NCI-H2196 treated with DMSO at 0.1 percent for 48 hours (cell line): ENCODE results near the gene UBALD2.
"Not testable (repeated sequence)": the region's sequence is repeated elsewhere in the genome, so short reads cannot be mapped to it uniquely, and the experiment has no call there.

Source experiments
- DNase-seq: peaks from one replicate; lab custom pipeline; 2025; ENCODE audit not compliant: unreplicated experiment; lab: John Stamatoyannopoulos, UW

UBALD2 gene

DNA sequence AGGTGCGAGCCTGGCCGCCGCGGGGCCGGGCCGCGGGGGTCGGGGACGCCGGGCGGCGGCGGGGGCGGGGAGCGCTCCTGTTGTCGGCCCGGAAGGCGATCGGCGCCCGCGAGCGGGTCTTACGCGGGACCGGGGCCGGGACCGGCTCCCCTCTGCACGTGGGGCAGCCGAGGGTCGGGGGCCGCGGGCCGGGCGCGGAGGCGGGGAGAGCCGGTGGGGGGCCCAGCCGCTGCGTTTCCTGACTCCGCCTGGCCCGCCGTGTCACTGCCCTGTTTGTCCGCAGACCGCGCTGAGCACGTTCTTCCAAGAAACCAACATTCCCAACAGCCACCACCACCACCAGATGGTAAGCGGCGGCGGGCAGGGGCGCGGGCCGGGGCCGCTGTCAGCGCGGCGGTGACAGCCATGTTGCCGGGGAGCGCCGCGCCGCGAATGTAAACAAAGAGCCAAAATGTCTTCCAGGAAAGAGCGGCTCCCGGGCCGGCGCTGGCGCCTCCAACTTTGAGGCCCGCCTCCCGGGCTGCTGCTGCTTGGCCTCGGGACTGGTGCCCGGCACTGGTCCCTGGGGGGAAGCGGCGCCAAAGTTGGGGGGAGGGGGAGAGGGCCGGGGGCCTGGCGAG is 586 bp downstream of the UBALD2 start:
- DNase-seq = no peak

DNA sequence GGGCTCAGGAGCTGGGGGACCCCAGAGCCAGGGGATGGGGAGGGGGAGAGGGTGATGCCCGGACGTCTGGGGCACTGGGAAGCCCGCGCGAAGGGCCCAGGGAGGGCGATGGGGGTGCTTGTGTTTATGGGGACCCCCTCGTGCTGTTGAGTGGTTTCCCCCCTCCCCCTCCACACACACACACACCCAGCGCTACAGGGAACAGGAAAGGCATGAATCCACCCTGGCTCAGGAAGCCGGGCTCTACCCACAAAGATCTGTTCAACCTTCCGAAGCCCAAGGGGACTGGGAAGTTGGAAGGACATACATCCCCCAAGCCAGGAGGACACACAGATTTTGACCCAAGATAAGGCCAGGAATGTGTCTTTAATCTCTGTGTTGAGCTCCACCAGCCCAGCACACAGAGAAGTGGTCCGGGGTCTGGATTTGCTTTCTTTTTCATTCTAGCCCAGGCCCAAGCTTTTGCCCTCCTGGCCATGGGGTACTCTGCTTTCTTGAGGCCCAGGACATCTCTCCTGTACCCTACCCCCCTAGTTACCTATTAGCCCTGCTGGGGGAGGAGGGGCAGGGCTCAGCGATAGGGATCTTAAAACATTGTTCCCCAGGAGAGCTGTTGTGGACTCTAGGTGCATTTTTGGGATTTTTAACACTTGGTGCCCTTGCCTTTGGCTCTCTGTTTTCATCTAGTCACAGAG is 1.2 kb downstream of the UBALD2 start:
- DNase-seq = no peak

DNA sequence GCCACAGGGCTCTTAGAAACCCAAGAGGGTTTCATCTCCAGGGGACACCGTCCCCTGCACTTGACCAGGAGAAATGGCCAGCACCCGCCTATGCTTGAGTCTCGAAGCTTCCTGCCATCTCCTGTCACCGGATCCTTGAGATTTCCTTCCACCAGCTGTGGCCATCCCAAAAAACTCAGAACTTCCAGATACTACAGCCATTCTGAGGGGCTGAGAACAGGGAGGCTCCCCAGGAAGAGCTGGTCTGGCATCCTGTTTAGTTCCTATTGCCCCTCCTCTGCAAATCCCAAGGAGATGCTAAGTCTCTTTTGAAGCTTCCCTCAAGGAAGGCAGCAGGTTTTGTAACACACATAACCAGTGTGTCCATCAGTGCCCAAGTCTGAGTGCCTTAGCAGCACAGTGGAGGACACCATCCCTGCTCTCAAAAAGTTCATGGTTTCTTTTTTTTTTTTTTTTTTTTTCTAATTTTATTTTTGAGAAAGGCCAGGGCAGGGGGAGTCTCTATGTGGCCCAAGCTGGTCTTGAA is 2.0 kb downstream of the UBALD2 start:
- DNase-seq = no peak

DNA sequence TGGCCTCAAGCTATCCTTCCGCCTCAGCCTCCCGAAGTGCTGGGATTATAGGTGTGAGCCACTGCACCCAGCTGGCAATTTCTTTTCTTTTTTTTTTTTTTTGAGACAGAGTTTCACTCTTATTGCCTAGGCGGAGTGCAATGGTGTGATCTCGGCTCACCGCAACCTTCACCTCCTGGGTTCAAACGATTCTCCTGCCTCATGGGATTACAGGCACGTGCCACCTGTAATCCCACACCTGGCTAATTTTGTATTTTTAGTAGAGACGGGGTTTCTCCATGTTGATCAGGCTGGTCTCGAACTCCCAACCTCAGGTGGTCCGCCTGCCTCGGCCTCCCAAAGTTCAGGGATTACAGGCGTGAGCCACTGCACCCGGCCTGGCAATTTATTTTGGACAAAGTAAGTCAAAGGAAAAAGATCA is 2.4 kb downstream of the UBALD2 start:
- not testable (repeated sequence) for DNase-seq

DNA sequence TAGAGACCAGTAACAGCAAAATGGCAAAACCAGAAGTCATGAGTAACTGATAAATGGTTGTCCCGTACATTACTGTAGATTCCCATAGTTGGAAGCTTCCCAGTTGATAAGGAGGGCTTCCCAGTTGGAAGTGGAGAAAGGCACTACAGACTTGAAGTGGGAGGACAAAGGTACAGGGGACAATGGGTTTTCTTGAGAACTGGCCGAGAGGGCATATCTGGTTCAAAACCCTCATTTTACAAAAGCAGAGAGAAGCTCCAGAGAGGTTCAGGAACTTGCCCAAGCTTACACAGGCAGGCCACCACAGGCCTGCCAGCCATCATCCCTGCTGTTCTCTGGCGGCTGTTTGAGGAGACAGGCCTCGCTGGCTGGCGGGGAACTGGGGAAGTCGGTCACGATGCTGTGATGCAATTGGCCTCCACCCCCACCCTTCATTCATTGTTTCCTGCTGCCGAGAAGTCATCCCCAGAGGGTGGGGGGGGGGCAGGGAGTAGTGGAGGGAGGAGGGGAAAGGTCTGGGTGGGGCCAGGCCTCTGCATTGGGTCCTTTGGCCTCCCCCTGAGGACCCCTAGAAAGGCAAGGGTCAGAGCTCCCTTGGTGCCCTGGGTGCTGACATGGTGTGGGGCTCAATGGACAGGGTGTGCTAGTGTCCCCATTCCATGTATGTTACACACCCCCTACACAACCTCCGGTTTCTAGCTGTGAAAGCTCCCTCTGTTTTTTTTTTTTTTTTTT is 3.0 kb downstream of the UBALD2 start:
- DNase-seq = no peak

DNA sequence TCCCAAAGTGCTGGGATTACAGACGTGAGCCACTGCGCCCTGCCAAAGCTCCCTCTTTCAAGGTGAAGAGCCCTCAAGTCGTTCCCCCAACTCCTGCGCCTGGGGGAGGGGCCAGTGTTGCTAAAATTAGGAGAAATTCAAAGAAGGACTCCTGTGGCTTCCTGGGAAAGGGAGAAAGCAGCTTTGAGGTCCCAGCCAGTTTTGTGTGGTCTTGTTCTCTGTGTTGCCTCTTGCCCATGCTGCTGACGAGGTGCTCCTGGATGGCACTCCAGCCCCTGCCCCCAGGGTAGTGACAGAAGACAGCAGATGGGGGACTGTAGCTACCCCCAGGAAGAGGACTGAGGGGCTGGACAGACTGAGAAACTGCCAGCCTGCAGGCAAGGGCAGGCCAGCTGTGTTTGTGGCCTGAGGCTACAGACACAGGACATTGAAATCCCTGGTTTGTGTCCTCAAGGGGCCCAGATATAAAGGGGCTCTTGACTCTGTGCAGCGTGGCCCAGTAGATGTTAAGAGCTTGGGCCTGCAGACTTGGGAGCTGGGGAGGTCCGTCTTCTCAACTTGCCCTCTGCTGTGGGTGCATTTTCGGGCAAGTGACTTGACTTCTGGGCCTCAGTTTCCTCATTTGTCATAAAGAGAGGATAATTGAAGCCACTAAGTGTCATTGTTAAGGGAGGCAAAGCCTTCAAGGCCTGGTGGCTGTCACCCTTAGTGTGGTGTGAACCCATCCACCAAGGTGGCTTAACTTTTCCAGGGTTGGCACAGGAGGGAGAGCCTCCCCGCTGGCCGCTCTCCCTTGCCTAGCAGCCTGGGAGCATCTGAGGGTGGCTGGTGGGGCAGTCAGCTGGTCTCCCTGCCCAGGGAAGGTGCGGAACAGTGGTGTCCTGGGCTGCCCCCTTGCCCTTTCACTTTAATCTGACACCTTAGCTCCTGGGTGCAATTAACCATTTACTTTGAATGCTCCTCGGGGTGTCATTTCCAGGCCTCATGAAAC is 4.1 kb downstream of the UBALD2 start:
- no peak for DNase-seq

DNA sequence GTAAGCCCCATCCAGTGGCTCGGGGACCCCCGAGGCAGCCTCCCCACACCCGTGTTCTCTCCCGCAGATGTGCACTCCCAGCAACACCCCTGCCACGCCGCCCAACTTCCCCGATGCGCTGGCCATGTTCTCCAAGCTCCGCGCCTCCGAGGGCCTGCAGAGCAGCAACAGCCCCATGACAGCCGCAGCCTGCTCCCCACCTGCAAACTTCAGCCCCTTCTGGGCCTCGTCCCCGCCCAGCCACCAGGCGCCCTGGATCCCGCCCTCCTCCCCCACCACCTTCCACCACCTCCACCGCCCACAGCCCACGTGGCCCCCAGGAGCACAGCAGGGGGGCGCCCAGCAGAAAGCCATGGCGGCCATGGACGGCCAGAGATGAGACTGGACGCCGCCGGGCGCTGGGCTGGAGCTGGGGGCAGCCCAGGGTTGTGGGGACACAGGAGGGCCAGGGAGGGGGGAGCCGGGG is 5.0 kb downstream of the UBALD2 start:
- DNase-seq = no peak

DNA sequence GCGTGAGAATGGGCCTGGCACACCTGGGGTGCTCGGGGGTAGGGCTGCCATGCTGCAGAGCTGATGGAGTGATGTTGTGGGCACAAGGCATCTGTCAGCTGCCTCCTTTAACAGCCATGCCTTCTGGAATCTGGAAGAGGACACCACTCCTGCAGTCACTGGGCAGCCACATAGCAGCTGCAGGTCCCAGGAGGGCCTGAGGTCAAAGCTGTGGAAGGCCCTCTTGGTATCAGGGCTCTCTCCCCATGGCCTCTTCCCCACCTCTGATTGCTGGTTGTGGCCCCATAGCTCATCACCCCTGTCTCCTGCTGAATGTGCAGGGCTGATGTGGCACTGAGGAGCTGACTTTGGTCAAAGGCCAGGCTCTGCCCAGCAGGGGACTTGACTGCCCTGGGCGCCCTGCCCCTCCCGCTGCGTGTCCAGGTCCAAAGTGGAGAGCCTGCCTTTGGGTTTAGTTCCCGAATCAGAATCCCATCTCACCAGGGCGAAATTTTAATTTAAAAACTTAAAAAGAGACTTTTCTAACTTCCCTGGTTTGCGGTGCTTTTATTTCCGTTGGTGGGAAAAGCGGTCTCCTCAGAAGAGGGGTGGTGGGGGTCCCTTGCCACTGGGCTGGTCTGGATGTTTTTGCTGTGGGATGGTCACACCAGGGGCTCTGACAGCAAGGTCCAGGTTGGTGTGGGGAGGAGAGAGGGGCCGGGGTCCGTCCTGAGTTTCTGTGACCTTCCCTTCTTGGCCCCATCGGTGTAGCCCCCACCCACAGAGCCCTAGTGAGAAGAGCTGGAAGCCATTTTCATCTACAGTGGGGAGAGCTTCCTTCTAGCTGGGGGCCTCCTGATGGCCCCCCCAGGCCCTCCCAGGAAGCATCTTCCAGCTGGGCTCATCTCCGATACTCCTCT is 5.9 kb downstream of the UBALD2 start:
- DNase-seq = no peak

DNA sequence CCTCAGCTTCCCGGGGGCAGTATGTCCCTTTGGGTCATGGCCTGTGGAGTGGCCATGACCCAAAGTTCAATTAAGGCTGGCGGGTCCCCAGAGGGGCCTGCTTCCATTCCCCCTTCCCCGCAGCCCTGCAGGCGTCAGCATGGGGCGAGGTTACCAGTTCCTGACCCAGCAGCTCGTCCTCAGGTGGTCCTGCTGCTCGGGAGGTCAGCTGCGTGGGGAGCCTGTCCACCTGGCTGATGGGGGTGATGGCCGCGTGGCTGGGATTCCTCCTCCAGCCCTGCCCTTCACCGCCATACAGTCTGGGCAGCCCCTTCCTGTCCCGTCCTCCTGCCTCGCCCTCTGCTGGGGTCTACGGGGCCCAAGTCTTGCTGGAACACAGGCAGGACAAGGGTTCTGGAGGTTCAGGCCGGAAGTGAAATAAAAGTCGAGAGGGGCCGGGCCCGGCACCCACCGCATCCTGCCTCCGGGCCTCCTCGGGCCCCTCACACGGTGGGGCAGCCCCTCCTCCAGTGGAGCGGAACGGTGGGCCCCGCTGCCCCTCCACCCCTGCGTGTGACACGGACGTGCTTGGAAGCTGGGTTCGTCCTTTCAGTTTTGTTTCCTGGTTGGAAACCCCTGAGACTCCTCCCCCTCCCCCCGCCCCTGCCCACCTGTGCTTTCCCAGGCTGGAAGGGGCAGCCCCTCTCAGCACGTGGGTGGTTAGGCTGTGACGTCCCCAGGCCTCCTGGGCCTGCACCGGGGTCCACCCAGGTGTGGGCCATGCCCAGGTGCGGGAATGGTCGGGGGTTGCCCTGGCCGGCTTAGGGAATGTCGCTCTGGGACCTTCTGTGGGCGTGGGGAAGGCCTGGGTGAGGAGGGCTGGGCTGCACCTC is 6.8 kb downstream of the UBALD2 start:
- no peak for DNase-seq

DNA sequence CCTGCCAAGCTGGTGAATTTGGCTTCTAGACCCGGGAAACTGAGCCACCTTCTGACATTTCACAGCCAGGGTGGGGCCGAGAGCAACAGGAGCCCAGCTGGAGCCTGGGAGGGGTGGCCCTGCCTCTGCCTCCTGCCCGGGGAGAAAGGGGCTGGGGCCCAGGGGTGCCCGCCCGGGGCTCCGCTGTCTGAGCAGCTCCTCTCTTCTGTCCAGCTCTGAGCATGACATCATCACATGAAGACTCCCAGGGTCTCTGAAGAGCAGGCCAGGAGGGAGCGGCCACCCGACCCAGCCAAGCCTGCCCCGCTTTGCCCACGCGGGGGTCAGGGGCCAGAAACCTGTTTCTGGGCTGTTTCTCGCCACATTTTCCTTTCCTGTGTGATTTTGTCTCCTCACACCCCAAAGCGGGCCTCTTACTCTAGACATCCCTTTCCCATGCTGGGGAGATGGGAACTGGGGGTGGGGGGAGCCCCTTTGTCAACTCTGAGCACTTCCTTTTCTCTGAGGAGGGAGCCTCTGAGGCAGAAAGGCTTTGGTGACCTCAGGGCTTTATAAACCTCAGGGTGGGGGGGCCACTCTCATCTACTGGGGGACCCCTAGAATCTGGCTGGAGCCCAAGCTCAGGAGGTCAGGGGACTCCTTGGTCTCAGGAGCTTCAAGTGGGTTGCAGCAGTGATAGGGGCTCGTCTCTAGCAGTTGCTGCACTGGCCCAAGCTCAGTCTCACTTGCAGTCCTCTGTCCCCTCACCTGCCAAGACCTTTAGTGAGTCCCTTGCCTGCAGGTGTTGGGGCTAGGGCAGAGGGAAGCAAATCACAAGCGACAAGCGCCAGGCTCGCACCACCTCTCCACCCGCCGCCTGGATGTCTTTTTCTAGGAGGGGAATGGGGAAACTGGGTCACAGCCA is 7.6 kb downstream of the UBALD2 start:
- no peak for DNase-seq

DNA sequence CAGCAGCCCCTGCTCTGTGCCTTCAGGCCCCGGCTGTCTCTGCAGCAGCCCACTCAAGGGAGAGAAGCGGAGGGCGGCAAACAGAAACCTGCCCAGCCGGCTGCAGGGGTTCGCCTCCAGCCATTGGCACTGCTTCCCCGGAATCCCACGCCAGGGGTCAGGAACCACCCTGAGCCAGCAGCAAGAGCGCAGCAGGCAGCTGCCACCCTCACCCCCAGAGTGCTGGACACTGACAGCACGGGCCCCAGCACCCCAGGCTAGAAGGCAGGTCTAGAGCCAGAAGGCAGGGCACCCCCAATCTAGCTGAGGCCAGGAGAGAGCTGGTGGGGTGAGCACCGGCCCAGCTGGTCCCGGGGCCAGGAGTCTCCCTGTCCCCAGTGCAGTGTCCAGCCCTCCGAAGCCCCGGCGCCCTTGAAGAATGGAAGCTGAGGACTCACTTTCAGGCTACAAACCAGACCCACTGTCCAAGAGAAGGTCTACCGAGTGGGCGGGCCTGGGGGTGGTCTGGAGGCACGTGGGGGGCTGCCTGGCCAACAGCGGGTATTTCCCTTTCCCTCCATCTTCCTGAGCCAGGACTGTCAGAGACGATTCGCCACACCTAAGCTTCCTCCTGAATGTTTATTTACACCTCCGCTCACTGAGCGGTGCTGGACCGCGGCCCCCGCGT is 8.4 kb downstream of the UBALD2 start:
- DNase-seq = no peak

DNA sequence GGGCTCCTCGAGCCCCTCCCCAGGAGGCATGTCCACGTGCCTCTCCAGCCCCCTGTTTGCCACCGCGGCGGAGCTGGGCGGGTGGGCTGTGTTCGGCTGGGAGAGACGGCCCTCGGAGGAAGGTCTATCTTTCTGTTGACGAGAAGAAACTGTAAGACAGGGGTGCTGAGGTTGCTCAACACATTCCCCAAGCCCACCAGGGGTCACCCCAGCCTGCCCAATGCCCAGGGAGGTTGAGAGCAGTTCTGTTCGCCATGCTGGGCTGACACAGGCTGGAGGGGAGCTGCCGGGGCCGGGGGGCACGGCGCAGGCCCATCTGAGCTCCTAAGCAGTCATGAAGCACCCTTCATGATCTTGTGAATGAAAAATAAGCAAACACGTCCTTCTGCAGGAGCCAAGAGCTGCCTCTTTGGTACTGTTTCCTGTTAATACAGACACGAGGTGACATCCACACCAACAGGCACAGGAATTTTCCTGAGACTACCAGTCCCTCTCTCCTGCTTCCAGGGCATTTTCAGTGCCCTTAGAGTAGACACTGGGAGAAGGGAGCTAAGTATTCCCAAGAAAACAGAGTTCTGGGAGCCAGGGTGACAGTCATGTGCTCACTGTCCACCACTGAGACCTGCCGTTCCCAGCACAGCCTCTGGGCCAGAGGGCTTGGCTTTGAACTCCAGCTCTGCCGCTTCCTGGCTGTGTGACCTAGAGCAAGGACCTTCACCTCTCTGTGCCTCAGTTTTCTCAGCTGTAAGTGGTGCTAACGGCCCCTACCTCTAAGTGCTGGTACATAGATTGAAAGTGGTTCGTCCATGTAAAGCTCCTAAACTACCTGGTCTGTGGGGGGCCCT is 9.2 kb downstream of the UBALD2 start:
- DNase-seq = no peak

DNA sequence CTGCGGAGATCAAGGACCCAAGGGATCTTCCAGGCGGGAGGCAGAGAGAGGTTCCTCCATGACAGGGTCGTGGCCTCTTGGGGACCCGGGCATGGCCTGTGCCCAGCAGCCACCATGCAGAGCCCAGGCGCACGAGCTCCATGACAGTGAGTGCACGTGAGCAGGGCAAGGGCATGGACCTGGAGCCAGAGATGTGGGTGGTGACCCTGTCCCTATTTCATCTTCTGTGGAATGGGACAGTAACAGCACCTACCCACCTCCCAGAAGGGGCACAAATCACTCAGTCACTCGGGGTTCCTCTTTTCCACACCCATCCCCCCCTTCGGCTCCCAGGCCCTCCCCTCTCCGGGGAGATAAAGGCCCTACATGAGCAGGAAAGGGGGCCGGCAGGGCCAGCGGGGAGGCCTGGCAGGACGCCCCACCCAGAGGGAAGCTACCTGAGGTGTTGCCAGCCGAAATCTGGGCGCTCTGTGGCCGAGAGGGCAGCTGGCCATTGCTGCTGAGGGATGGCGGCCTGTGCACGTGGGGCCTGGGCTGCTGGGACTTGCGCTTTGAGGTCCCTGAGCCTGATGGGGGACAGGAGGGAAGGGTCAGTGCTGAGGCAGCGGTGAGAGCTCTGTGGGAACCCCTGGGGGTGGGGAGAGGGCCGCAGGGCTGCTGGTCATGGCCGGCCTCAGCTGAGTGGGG is 10.4 kb downstream of the UBALD2 start:
- DNase-seq = no peak

DNA sequence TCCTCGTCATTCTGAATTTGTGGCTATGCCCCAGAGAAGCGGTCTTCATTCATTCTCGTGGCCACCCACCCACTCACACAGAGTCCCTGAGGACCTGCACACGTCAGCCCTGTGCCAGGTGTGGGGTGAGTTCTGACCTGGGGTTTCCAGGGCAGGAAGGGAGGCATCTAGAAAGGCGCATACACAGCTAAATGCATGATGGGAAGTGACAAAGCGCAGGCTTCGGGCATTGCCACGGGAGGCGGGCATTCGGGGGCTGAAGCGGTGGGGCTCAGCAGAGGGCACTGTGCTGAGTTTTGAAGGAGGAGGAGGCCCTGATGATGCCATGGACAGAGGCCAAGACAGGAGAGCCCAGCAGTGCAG is 10.9 kb downstream of the UBALD2 start:
- no peak for DNase-seq

DNA sequence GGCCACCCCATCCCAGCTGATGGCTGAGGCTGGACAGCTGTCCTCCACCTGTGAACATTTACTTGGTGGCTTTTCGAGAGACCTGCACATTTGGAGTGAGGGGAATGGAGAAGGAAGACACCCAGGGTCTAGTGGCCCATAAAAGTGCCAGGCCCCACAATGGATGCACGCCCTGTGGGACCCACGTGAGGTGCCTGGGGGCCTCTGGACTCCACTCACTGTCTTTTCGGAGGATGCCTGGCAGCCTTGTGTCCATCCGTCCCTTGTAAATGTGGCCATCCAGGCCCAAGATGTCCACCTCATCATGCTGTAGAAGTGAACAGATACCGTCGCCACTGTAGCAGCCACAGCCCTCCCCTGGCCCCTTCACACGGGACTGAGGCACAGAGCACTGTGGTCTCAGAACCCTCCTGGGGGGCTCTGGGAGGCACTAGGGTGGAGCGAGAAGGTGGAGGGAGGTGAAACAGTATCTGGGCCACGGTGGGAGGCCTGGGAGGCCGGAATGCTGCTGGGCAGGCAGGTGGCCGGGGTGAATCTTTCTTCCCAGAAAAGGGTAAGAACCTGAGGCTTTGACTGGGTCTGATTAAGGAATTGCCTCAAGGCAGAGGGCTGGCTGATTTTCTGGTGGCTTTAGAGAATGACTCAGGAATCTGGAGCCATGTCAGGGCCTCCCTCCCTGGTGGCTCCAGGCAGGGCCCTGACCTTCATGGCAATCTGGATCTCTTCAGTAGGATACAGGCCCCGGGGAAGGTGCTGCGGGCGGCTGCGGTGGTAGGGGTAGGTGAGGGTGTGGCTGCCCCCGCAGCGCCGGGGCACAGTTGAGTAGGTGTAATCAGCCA is 11.5 kb downstream of the UBALD2 start:
- DNase-seq = no peak
